HL-60 (cell line): ENCODE measurements around the gene GABBR2.

Experiments used
- GABPA ChIP-seq: IDR thresholded peaks from 2 replicates; pipeline ENCODE4 v1.6.1; 2012; ENCODE audit warnings: low read depth
- POLR2AphosphoS5 ChIP-seq: IDR thresholded peaks from 2 replicates; pipeline ENCODE4 v1.6.1; 2012; ENCODE audit warnings: low read depth
- SPI1 ChIP-seq: IDR thresholded peaks from 2 replicates; pipeline ENCODE4 v1.6.1; 2012; ENCODE audit warnings: low read depth, mild to moderate bottlenecking, borderline replicate concordance
- TF ChIP-seq, protein P1 (sequence below): IDR thresholded peaks from one replicate; pipeline ENCODE4 v1.5.1; 2011; ENCODE audit warnings: low read length, control low read depth, inconsistent platforms; ENCODE audit not compliant: insufficient read depth
- TF ChIP-seq, protein P2 (sequence below): IDR thresholded peaks from 2 replicates; pipeline ENCODE4 v1.6.1; 2012; ENCODE audit warnings: low read depth; ENCODE audit not compliant: insufficient replicate concordance

DNA sequence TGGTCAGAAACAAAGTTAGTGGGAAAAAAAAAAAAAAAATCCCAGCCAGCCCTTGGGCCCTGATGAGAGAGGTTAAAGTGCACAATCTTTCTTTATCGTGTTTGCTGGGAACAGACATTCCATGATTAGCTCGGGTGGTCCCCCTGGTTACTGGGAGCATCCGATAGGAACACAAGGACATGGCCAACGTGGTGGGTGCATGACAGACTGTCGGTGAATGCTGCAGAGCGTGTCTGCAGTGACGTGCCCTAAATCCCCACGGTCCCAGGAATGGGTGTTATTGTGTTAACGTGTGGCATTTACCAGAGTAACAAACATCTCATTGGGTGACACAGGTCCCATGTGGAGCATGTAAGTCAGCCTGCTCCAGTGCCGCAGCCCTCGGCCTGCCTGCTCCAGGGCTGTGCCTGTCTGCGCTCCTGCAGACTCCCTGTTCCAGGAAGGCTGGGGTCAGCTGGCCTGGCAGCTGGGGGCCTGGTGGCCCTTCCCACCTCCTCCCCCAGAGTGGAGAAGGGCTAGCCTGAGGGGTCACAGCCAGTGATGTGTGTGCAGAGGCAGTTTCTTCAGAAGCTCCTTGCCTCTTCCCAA lies 419.0 kb downstream of the GABBR2 start:
- TF ChIP-seq, protein P1, sequence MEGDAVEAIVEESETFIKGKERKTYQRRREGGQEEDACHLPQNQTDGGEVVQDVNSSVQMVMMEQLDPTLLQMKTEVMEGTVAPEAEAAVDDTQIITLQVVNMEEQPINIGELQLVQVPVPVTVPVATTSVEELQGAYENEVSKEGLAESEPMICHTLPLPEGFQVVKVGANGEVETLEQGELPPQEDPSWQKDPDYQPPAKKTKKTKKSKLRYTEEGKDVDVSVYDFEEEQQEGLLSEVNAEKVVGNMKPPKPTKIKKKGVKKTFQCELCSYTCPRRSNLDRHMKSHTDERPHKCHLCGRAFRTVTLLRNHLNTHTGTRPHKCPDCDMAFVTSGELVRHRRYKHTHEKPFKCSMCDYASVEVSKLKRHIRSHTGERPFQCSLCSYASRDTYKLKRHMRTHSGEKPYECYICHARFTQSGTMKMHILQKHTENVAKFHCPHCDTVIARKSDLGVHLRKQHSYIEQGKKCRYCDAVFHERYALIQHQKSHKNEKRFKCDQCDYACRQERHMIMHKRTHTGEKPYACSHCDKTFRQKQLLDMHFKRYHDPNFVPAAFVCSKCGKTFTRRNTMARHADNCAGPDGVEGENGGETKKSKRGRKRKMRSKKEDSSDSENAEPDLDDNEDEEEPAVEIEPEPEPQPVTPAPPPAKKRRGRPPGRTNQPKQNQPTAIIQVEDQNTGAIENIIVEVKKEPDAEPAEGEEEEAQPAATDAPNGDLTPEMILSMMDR = no peak
- TF ChIP-seq POLR2AphosphoS5 = no peak
- TF ChIP-seq, protein P2, sequence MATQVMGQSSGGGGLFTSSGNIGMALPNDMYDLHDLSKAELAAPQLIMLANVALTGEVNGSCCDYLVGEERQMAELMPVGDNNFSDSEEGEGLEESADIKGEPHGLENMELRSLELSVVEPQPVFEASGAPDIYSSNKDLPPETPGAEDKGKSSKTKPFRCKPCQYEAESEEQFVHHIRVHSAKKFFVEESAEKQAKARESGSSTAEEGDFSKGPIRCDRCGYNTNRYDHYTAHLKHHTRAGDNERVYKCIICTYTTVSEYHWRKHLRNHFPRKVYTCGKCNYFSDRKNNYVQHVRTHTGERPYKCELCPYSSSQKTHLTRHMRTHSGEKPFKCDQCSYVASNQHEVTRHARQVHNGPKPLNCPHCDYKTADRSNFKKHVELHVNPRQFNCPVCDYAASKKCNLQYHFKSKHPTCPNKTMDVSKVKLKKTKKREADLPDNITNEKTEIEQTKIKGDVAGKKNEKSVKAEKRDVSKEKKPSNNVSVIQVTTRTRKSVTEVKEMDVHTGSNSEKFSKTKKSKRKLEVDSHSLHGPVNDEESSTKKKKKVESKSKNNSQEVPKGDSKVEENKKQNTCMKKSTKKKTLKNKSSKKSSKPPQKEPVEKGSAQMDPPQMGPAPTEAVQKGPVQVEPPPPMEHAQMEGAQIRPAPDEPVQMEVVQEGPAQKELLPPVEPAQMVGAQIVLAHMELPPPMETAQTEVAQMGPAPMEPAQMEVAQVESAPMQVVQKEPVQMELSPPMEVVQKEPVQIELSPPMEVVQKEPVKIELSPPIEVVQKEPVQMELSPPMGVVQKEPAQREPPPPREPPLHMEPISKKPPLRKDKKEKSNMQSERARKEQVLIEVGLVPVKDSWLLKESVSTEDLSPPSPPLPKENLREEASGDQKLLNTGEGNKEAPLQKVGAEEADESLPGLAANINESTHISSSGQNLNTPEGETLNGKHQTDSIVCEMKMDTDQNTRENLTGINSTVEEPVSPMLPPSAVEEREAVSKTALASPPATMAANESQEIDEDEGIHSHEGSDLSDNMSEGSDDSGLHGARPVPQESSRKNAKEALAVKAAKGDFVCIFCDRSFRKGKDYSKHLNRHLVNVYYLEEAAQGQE = no peak
- no peak for TF ChIP-seq GABPA
- no peak for TF ChIP-seq SPI1
